ENCODE measurements around the gene C1QTNF7.

DNA sequence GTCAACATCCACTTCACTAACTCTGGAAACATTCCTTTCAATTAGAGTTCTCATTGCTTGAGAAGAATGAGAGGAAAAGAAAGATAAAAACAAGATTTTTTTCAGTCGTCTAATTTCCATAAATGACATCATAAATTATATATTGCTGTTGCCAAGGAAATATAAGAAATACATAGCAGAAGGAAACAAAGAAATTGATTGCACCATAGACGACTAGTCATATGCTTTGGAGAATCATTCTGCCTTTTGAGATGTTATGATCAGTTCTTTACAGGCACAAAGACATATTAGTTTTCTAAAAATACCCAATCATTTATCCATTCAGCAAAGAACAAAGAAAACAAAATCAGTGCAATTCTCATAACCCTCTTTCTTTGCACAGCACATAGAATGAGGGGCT, 672 bp upstream of the C1QTNF7 start:
- TF ChIP-seq, protein P1, sequence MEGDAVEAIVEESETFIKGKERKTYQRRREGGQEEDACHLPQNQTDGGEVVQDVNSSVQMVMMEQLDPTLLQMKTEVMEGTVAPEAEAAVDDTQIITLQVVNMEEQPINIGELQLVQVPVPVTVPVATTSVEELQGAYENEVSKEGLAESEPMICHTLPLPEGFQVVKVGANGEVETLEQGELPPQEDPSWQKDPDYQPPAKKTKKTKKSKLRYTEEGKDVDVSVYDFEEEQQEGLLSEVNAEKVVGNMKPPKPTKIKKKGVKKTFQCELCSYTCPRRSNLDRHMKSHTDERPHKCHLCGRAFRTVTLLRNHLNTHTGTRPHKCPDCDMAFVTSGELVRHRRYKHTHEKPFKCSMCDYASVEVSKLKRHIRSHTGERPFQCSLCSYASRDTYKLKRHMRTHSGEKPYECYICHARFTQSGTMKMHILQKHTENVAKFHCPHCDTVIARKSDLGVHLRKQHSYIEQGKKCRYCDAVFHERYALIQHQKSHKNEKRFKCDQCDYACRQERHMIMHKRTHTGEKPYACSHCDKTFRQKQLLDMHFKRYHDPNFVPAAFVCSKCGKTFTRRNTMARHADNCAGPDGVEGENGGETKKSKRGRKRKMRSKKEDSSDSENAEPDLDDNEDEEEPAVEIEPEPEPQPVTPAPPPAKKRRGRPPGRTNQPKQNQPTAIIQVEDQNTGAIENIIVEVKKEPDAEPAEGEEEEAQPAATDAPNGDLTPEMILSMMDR (IDR thresholded peaks at IDR 0.05; ENCODE audit: borderline replicate concordance, extremely low read depth, low read length, poor library complexity, severe bottlenecking): no peak
- TF ChIP-seq EZH2 (IDR thresholded peaks at IDR 0.05; ENCODE audit: borderline replicate concordance, low read depth, low read length, severe bottlenecking): no peak

Data from DND-41 (cell line).